Caki2 (cell line): ENCODE measurements around the gene FCGR3B. TPM values are rescaled to one million over a fixed set of nuclear protein-coding genes. Genes with fewer than 3 reads are reported as not detected.
A peak's percentile ranks its signal among the peaks of the same experiment; 100 is the strongest.
"Not testable (repeated sequence)": the region's sequence is repeated elsewhere in the genome, so short reads cannot be mapped to it uniquely, and the experiment has no call there.

Experiments used
- DNase-seq: peaks from one replicate; pipeline ENCODE4 v3.0.0-alpha.2; 2015; ENCODE audit warnings: low read depth
- in situ Hi-C: cut with HindIII; loops from 2 replicates; pipeline ENCODE4 v1.10.0; 2016; ENCODE audit warnings: low sequenced_read_pairs, low pct_unique_long_range_greater_than_20kb, mixed read lengths
- total RNA-seq: library from RNA; depleted of rRNA; stranded (reverse); fragments of >200 nt; shearing (Covaris generic); gene quantifications from 2 replicates; pipeline ENCODE4 v1.2.3, GENCODE V29; 2014; ENCODE audit warnings: low replicate concordance

The FCGR3B gene
- total RNA-seq, 1 experiment from 2014 or later, result not detected

- DNase-seq, result peak; percentile 99
- in situ Hi-C loops, result not testable (repeated sequence)
These were observed 18.4 kb downstream of the FCGR3B start for GRCh38 chr1:161612322-161613141.

- in situ Hi-C loops, result not testable (repeated sequence)
- peak; percentile 72 for DNase-seq
These were observed 19.1 kb downstream of the FCGR3B start for GRCh38 chr1:161611866-161612321.

GRCh38 chr1:161610198-161610597, 20.8 kb downstream of the FCGR3B start:
- DNase-seq, in situ Hi-C loops: not testable (repeated sequence)

DNA sequence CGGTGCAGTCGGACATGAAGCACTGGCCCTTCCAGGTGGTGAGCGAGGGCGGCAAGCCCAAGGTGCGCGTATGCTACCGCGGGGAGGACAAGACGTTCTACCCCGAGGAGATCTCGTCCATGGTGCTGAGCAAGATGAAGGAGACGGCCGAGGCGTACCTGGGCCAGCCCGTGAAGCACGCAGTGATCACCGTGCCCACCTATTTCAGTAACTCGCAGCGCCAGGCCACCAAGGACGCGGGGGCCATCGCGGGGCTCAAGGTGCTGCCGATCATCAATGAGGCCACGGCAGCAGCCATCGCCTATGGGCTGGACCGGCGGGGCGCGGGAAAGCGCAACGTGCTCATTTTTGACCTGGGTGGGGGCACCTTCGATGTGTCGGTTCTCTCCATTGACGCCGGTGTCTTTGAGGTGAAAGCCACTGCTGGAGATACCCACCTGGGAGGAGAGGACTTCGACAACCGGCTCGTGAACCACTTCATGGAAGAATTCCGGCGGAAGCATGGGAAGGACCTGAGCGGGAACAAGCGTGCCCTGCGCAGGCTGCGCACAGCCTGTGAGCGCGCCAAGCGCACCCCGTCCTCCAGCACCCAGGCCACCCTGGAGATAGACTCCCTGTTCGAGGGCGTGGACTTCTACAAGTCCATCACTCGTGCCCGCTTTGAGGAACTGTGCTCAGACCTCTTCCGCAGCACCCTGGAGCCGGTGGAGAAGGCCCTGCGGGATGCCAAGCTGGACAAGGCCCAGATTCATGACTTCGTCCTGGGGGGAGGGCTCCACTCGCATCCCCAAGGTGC, 24.2 kb downstream of the FCGR3B start:
- in situ Hi-C loops, DNase-seq: not testable (repeated sequence)

GRCh38 chr1:161605762-161606540, 25.0 kb downstream of the FCGR3B start:
- in situ Hi-C loops, result not testable (repeated sequence)

GRCh38 chr1:161605024-161605423, 26.0 kb downstream of the FCGR3B start:
- DNase-seq, in situ Hi-C loops: not testable (repeated sequence)

More at GRCh38 chr1:161605762-161606540, 25.0 kb downstream of the FCGR3B start:
- not testable (repeated sequence) for DNase-seq

DNA sequence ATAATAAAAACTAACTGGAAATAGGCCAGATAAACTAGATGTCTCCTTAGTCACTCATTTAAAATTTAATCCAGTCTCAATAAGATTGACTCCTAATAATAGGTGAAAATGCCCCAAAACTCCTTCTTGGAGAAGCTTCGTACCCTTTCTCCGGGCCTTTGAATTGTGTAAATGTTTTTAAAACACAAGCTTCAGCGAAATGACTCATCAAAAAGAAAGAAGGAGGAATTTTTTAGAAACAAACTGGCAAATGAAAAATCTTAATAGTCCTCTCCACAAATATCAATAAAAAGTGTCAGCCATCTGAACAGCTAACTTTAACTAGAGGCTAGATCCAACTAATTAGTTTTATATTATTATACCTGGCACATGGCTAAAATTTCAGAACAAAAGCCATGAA, 33.9 kb downstream of the FCGR3B start:
- DNase-seq, in situ Hi-C loops: not testable (repeated sequence)

- in situ Hi-C loops, DNase-seq: not testable (repeated sequence)
These were observed 35.4 kb downstream of the FCGR3B start for GRCh38 chr1:161595583-161595982.

DNA sequence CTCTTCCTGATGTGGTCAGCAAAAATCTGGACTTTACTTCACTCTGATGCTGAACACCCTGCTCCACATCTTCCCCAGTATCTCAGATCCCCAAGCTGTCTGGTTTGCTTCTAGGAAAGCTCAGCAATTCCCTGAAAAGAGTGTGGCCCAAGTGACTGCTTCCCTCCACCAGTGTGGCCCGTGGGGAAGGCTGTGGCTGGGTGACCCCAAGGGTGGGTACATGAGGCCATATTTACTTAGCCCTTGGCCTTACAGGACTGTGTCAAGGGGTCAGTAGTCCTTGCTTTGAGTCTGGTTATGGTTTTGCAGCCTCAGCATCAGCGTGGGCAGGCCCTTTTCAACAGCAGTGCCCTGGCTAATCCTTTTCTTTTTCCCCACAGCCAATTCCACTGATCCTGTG, 35.8 kb downstream of the FCGR3B start:
- not testable (repeated sequence) for DNase-seq

GRCh38 chr1:161594269-161594984, 36.5 kb downstream of the FCGR3B start:
- in situ Hi-C loops, DNase-seq: not testable (repeated sequence)

More for the DNA sequence above, 35.8 kb downstream of the FCGR3B start:
- in situ Hi-C loops, result not testable (repeated sequence)

GRCh38 chr1:161593092-161593755, 37.8 kb downstream of the FCGR3B start:
- not testable (repeated sequence) for DNase-seq

DNA sequence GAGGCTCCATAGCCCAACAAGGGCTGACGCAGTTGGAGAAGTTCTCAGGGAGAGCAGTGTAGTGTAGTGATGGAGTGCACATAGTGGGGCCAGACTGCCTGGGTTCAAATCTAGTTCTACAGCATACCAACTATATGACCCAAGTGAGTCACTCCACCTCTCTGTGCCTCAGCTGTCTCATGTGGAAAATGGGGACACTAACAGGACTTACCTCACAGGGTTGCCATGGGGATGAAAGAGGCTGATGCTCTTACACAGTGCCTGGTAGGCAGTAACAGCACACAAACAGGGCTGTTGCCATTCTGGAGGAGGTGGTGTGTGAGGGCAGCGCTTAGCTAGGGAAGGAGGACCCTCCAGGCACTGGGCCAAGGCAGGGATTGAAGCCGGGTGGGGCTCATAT, 38.4 kb downstream of the FCGR3B start:
- in situ Hi-C loops, DNase-seq: not testable (repeated sequence)

More at GRCh38 chr1:161593092-161593755, 37.8 kb downstream of the FCGR3B start:
- in situ Hi-C loops, result not testable (repeated sequence)

DNA sequence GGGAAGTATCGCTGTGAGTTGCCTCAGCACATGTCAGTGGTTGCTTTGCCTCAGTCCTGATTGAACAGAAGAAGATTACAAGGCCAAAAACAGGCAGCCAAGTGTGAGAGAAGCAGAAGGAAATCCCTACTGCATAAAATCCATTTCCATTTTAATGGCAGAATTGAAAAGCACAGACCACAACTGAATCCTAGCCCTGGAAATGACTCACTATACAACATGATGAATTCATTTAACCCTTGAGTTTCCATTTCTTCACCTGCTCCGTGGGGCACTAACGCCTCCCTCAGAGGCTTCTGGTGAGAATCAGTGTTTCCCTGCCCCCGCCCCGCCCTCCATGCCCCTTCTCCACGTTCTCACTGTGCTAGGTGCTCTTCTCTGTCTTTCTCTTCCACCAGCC, 41.1 kb downstream of the FCGR3B start:
- in situ Hi-C loops, DNase-seq: not testable (repeated sequence)

DNA sequence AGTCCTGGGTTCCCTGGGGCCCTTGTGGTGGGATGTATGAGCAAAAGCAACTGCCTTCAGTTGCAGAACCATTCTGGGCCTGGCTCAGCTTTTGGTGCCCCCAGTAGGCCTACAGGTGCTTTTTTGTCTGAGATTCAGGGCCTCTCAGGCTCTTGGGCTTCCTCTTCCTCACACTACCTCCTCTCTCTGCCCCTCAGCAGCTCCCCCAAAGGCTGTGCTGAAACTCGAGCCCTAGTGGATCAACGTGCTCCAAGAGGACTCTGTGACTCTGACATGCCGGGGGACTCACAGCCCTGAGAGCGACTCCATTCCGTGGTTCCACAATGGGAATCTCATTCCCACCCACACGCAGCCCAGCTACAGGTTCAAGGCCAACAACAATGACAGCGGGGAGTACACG, 41.6 kb downstream of the FCGR3B start:
- in situ Hi-C loops, DNase-seq: not testable (repeated sequence)

GRCh38 chr1:161588596-161588995, 42.4 kb downstream of the FCGR3B start:
- in situ Hi-C loops, DNase-seq: not testable (repeated sequence)

DNA sequence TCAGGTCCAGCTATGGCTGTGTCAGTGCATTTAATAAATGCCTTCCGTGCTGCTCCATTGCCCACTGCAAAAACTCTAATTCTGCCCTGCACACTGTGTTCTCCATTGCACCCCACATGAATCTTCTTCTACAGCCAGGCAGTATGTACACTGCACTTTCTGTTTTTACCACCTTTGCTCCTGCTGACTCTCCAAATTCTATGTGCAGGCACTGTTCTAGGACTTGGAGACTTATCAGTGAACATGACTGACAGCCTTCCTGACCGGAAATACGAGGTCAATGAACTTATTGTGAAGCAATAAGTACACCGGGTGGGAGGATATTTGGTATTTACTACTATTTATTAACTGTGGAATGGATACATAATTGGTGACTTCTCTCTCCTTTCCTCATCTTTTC, 48.1 kb downstream of the FCGR3B start:
- in situ Hi-C loops, DNase-seq: not testable (repeated sequence)
